Vagina (tissue), 2 donors: ENCODE results near the gene FOXF1. TPM values are rescaled to one million over a fixed set of nuclear protein-coding genes. Genes with fewer than 3 reads are reported as not detected.

Source experiments
- DNase-seq, 2 donors: peaks; one replicate each; pipeline ENCODE4 v3.0.0-alpha.2; 2017; ENCODE audit errors: extremely low spot score in 2 of 2
- H3K27ac ChIP-seq: fragments of 200-600 bp; sonication (generic); one replicate; pipeline ENCODE4 v1.5.1; 2019
- H3K27me3 ChIP-seq: fragments of 200-600 bp; sonication (generic); one replicate; pipeline ENCODE4 v1.5.1; 2019
- H3K36me3 ChIP-seq, 2 donors: fragments of 200-600 bp; sonication (generic); one replicate each; pipeline ENCODE4 v1.5.1; 2017 to 2019
- H3K4me1 ChIP-seq: fragments of 200-600 bp; sonication (generic); one replicate; pipeline ENCODE4 v1.5.1; 2019
- H3K4me3 ChIP-seq, 2 donors: fragments of 200-600 bp; sonication (generic); 1 replicate in 1 of 2; 2 replicates in 1 of 2; pipeline ENCODE4 v1.5.1; 2016 to 2019
- H3K9me3 ChIP-seq: fragments of 200-600 bp; sonication (generic); one replicate; pipeline ENCODE4 v1.5.1; 2019
- POLR2A ChIP-seq, 2 donors: fragments of 450-650 bp; IDR thresholded peaks; one replicate each; pipeline ENCODE4 v1.6.1; 2017; ENCODE audit warnings: antibody characterized with exemption in 2 of 2, mild to moderate bottlenecking in 2 of 2, moderate library complexity in 2 of 2
- POLR2AphosphoS5 ChIP-seq, 2 donors: sonication (generic); formaldehyde crosslinking; IDR thresholded peaks; one replicate each; pipeline ENCODE4 v1.9.0; 2017; ENCODE audit warnings: antibody characterized with exemption in 2 of 2, mild to moderate bottlenecking in 2 of 2, low read depth in 1 of 2; ENCODE audit not compliant: insufficient read depth in 1 of 2
- intact Hi-C: fragments of 100-400 bp; cut with DNase I; formaldehyde crosslinking; loops from one replicate; pipeline ENCODE4 v1.15.1; 2023
- total RNA-seq: library from RNA; depleted of rRNA; stranded (reverse); fragments of >200 nt; gene quantifications from one replicate; pipeline ENCODE4 v1.2.3, GENCODE V29; 2016
- TF ChIP-seq, protein P1 (sequence below), 3 experiments: fragments of 450-650 bp in 2 of 3; fragments of 200-600 bp in 1 of 3; sonication (generic) in 1 of 3; IDR thresholded peaks; one replicate each; pipeline ENCODE4 v1.5.1; 2017 to 2019; ENCODE audit warnings: antibody characterized with exemption in 3 of 3, mild to moderate bottlenecking in 2 of 3, moderate library complexity in 2 of 3

Gene FOXF1
- total RNA-seq, 1 donor from 2014 or later: 26.0 TPM

DNA sequence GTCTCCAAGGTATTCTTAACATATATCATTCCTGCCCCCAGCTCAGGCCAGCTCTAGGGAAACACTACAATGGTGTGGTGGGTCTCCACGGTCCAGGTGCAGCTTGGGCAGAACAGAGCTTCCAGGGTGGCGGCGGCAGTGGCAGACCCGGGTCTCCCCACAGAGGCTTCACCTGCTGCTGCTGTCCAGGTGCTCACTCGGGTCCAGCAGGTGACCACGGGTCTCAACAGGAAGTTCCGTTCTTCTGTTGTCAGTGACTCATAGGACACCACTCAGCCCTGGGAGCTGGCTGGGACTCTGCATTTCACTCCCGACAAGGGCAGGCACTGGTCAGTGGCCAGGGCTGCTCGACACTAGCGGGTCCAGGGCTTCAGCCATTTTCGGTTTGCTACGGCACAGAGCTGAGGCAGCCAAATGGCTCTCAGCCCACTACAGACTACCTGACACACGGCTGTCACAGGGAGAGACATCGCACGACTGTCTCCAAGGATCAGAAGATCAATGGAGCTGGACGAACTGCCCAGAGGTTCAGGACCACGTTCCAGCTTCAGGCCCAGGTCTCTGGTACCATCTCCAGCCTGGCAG, 28.0 kb downstream of the FOXF1 start:
- TF ChIP-seq POLR2A (IDR thresholded peaks at IDR 0.05) (no peak), POLR2AphosphoS5 (IDR thresholded peaks at IDR 0.05; ENCODE audit: insufficient read depth in 1 of 2, low read depth in 1 of 2) (no peak)
- TF ChIP-seq, protein P1, sequence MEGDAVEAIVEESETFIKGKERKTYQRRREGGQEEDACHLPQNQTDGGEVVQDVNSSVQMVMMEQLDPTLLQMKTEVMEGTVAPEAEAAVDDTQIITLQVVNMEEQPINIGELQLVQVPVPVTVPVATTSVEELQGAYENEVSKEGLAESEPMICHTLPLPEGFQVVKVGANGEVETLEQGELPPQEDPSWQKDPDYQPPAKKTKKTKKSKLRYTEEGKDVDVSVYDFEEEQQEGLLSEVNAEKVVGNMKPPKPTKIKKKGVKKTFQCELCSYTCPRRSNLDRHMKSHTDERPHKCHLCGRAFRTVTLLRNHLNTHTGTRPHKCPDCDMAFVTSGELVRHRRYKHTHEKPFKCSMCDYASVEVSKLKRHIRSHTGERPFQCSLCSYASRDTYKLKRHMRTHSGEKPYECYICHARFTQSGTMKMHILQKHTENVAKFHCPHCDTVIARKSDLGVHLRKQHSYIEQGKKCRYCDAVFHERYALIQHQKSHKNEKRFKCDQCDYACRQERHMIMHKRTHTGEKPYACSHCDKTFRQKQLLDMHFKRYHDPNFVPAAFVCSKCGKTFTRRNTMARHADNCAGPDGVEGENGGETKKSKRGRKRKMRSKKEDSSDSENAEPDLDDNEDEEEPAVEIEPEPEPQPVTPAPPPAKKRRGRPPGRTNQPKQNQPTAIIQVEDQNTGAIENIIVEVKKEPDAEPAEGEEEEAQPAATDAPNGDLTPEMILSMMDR (IDR thresholded peaks at IDR 0.05): no peak
- H3K4me1 ChIP-seq: no peaks in the 10 kb centered on the region
- H3K36me3 ChIP-seq: peaks cover 0 to 49% of the 10 kb centered on the region in 2 donors
- H3K9me3 ChIP-seq: no peaks in the 10 kb centered on the region
- no peak overlapping the region for H3K4me3 ChIP-seq
- intact Hi-C loops: no loop called here
- DNase-seq: no peak
- H3K27me3 ChIP-seq: no peaks in the 10 kb centered on the region
- no peak overlapping the region for H3K27ac ChIP-seq

- Histone ChIP-seq H3K27ac (no peak overlapping the region), H3K4me3 (no peak overlapping the region), H3K4me1 (no peaks in the 10 kb centered on the region), H3K36me3 (peaks cover 0 to 61% of the 10 kb centered on the region in 2 donors), H3K27me3 (no peaks in the 10 kb centered on the region), H3K9me3 (no peaks in the 10 kb centered on the region)
- TF ChIP-seq POLR2AphosphoS5 (IDR thresholded peaks at IDR 0.05; ENCODE audit: insufficient read depth in 1 of 2, low read depth in 1 of 2): no peak
- TF ChIP-seq POLR2A (IDR thresholded peaks at IDR 0.05): no peak
- TF ChIP-seq, protein P1 (IDR thresholded peaks at IDR 0.05): no peak
- no peak for DNase-seq
- intact Hi-C loops: no loop called here
Observed at GRCh38 chr16:86540894-86541293, 30.6 kb downstream of the FOXF1 start.

GRCh38 chr16:86541560-86541959, 31.2 kb downstream of the FOXF1 start:
- no peaks in the 10 kb centered on the region for H3K27me3 ChIP-seq
- H3K36me3 ChIP-seq: peaks cover 0 to 64% of the 10 kb centered on the region in 2 donors
- TF ChIP-seq, protein P1 (IDR thresholded peaks at IDR 0.05): no peak
- TF ChIP-seq POLR2AphosphoS5 (IDR thresholded peaks at IDR 0.05; ENCODE audit: insufficient read depth in 1 of 2, low read depth in 1 of 2): no peak
- no peak for TF ChIP-seq POLR2A (IDR thresholded peaks at IDR 0.05)
- no peak overlapping the region for H3K4me3 ChIP-seq
- no peak for DNase-seq
- H3K4me1 ChIP-seq: no peaks in the 10 kb centered on the region
- intact Hi-C loops: no loop called here
- no peak overlapping the region for H3K27ac ChIP-seq
- no peaks in the 10 kb centered on the region for H3K9me3 ChIP-seq

- Histone ChIP-seq H3K4me1 (no peaks in the 10 kb centered on the region), H3K4me3 (no peak overlapping the region), H3K27ac (no peak overlapping the region), H3K36me3 (peaks cover 0 to 65% of the 10 kb centered on the region in 2 donors), H3K9me3 (no peaks in the 10 kb centered on the region), H3K27me3 (no peaks in the 10 kb centered on the region)
- no peak for DNase-seq
- intact Hi-C loops: no loop called here
- TF ChIP-seq POLR2AphosphoS5 (IDR thresholded peaks at IDR 0.05; ENCODE audit: insufficient read depth in 1 of 2, low read depth in 1 of 2) (no peak), POLR2A (IDR thresholded peaks at IDR 0.05) (no peak)
- TF ChIP-seq, protein P1 (IDR thresholded peaks at IDR 0.05): no peak
Observed at GRCh38 chr16:86542756-86543750, 32.7 kb downstream of the FOXF1 start.
